Measurements from ENCODE around the gene PDHB.

GRCh38 chr3:58469096-58469495 is 35.5 kb upstream of the PDHB start:
- TF ChIP-seq EZH2 (optimal IDR thresholded peaks at IDR 0.05; ENCODE audit: low read depth, low read length) (no peak), EZH2phosphoT487 (IDR thresholded peaks at IDR 0.05; ENCODE audit: low read length) (no peak), CTCF (IDR thresholded peaks at IDR 0.05; ENCODE audit: low read length) (no peak)
